GM12801 (cell line): ENCODE measurements around the gene LRMDA.

Experiments
- CTCF ChIP-seq: IDR thresholded peaks from one replicate; pipeline ENCODE4 v1.5.1; 2011; ENCODE audit warnings: control low read depth; ENCODE audit not compliant: insufficient read length; ENCODE audit errors: extremely low read depth

Gene LRMDA

GRCh38 chr10:75779276-75779675, 347.9 kb downstream of the LRMDA start:
- TF ChIP-seq CTCF = no peak

GRCh38 chr10:75782463-75783248, 351.2 kb downstream of the LRMDA start:
- no peak for TF ChIP-seq CTCF

- TF ChIP-seq CTCF = no peak
Measured at GRCh38 chr10:75788394-75789205, 357.2 kb downstream of the LRMDA start.

GRCh38 chr10:75793848-75794247, 362.4 kb downstream of the LRMDA start:
- no peak for TF ChIP-seq CTCF

GRCh38 chr10:75801121-75801520, 369.7 kb downstream of the LRMDA start:
- no peak for TF ChIP-seq CTCF

GRCh38 chr10:75801661-75802060, 370.2 kb downstream of the LRMDA start:
- TF ChIP-seq CTCF = no peak

GRCh38 chr10:75803121-75803520, 371.7 kb downstream of the LRMDA start:
- TF ChIP-seq CTCF = no peak
